Lower leg skin (tissue), 3 donors: ENCODE data around the gene GRXCR2.

Source experiments
- CTCF ChIP-seq, 3 donors: fragments of 450-650 bp; IDR thresholded peaks; one replicate each; pipeline ENCODE4 v1.5.1; 2016; ENCODE audit warnings: antibody characterized with exemption in 3 of 3, mild to moderate bottlenecking in 3 of 3, moderate library complexity in 2 of 3
- POLR2A ChIP-seq, 2 donors: fragments of 450-650 bp; IDR thresholded peaks; one replicate each; pipeline ENCODE4 v1.6.1; 2016 to 2017; ENCODE audit warnings: antibody characterized with exemption in 2 of 2, mild to moderate bottlenecking in 1 of 2, moderate library complexity in 1 of 2

DNA sequence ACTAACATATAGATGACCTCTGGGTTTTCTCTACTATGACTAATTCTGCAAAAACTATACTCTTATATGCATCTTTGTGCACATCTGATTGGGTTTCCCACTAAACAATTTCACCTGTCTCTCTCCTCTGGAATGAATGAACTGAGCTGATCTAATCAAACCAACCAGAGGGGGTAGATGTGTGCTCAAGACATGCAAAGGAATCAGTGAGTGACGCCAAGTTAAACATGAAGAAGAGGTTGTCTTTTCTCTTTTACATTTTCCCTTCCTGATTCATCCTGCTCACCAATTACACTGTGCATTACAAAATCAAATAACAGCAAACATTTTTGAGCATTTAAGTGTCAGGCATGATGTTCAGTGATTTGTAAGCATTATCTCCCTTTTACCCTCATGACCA is 29.6 kb upstream of the GRXCR2 start:
- TF ChIP-seq CTCF (IDR thresholded peaks at IDR 0.05) (no peak), POLR2A (IDR thresholded peaks at IDR 0.05) (no peak)
